ENCODE results near the gene SLC6A9.

GRCh38 chr1:43968348-43968948 is 62.8 kb downstream of the SLC6A9 start:
- no peak for TF ChIP-seq TEAD4 (IDR thresholded peaks at IDR 0.05)
- no peak for TF ChIP-seq EP300 (IDR thresholded peaks at IDR 0.05; ENCODE audit: borderline replicate concordance)
- TF ChIP-seq MAX (IDR thresholded peaks at IDR 0.05) = no peak
- TF ChIP-seq EGR1 (IDR thresholded peaks at IDR 0.05) = no peak
- TF ChIP-seq REST (IDR thresholded peaks at IDR 0.05; ENCODE audit: low read depth) = peak; percentile 93
- TF ChIP-seq TAF1 (IDR thresholded peaks at IDR 0.05; ENCODE audit: low read depth) = no peak
